ENCODE data around the gene OR6B3. TPM values are rescaled to one million over a fixed set of nuclear protein-coding genes. Genes with fewer than 3 reads are reported as not detected.

Gene OR6B3
- total RNA-seq: not detected

GRCh38 chr2:240053173-240054155 lies at the start of gene OR6B3:
OR6B3 (minus strand) TSS chr2:240053521.
- peaks cover 51% of the 10 kb centered on the region for H3K27me3 Mint-ChIP-seq
- H3K36me3 Mint-ChIP-seq: no peaks in the 10 kb centered on the region
- no peak within 1 kb of the TSS for H3K27ac Mint-ChIP-seq
- no peak for DNase-seq
- H3K4me1 Mint-ChIP-seq: no peaks in the 10 kb centered on the region
- H3K9me3 Mint-ChIP-seq: no peaks in the 10 kb centered on the region
- no peak within 1 kb of the TSS for H3K4me3 Mint-ChIP-seq

GRCh38 chr2:240098349-240098748 lies 45.0 kb upstream of the OR6B3 start:
- no peak overlapping the region for H3K27ac Mint-ChIP-seq
- H3K36me3 Mint-ChIP-seq: no peaks in the 10 kb centered on the region
- peaks cover 85% of the 10 kb centered on the region for H3K27me3 Mint-ChIP-seq
- peaks cover 4% of the 10 kb centered on the region for H3K9me3 Mint-ChIP-seq
- DNase-seq: no peak
- H3K4me3 Mint-ChIP-seq: no peak overlapping the region
- no peaks in the 10 kb centered on the region for H3K4me1 Mint-ChIP-seq

GRCh38 chr2:240095556-240096523 lies 42.5 kb upstream of the OR6B3 start:
- Mint-ChIP-seq H3K27ac (no peak overlapping the region), H3K9me3 (peaks cover 4% of the 10 kb centered on the region), H3K27me3 (peaks cover 84% of the 10 kb centered on the region), H3K4me3 (no peak overlapping the region), H3K4me1 (no peaks in the 10 kb centered on the region), H3K36me3 (no peaks in the 10 kb centered on the region)
- no peak for DNase-seq

DNA sequence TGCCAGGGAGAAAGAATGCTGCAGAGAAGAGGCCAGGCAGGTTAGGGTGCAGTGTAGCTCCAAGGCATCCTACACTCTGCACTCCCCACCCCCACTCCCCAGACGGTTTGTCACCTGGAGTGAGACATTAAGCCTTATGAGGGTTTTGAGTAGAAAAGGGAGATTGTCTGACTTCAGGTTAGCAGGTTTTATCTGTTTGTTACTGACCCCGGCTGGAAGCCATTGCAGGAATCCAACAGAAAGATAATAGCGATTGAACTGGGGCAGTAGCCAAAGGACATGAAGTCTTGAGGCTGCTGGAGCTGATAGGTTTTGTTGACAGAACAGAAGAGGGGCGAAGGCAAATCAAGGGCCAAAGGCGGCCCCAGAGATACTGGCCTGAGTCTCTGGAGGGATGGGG lies 36.0 kb upstream of the OR6B3 start:
- Mint-ChIP-seq H3K4me1 (no peaks in the 10 kb centered on the region), H3K27ac (no peak overlapping the region), H3K4me3 (no peak overlapping the region), H3K9me3 (peaks cover 12% of the 10 kb centered on the region), H3K36me3 (peaks cover 2% of the 10 kb centered on the region), H3K27me3 (peaks cover 62% of the 10 kb centered on the region)
- no peak for DNase-seq

DNA sequence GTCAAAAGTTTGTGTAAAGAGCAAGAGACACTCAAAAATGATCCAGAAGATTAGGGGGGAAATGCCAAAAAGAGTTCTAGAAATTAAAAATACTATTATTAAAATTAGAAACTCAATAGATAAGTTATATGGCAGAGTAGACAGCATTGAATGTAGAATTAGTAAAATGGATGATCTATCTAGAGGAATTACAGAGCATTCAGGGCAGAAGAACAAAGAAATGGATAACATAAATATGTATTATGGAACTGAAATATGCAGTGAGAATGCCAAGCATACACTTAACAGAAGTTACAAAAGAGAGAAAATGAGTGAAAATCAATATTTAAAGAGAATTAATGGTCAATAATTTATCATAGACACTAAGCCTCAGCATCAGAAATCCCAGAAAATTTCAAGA lies 33.2 kb upstream of the OR6B3 start:
- Mint-ChIP-seq H3K9me3 (peaks cover 12% of the 10 kb centered on the region), H3K36me3 (peaks cover 2% of the 10 kb centered on the region), H3K4me3 (no peak overlapping the region), H3K27ac (no peak overlapping the region), H3K4me1 (no peaks in the 10 kb centered on the region), H3K27me3 (peaks cover 52% of the 10 kb centered on the region)
- DNase-seq: no peak

GRCh38 chr2:240078631-240079030 lies 25.3 kb upstream of the OR6B3 start:
- Mint-ChIP-seq H3K9me3 (peaks cover 19% of the 10 kb centered on the region), H3K27ac (no peak overlapping the region), H3K4me1 (no peaks in the 10 kb centered on the region), H3K4me3 (no peak overlapping the region), H3K36me3 (peaks cover 2% of the 10 kb centered on the region), H3K27me3 (peaks cover 32% of the 10 kb centered on the region)
- DNase-seq: no peak

DNA sequence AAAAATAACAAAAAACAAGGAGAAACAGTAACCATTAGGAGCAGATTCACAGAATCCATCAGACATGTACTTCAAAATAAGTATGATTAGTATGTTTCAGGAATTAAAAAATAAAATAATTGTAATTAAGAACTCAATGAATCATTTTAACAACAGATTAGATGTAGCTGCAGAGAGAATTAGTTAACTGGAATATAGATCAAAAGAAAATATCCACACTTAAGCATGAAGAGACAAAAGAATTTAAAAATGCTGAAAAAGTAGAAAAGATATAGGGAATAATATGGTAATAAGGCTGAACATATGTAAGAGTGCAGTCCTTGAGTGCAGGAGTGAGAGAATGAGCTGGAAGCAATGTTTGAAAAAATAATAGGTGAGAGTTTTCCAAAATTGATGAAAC lies 24.1 kb upstream of the OR6B3 start:
- Mint-ChIP-seq H3K36me3 (peaks cover 2% of the 10 kb centered on the region), H3K27me3 (peaks cover 33% of the 10 kb centered on the region), H3K4me3 (no peak overlapping the region), H3K9me3 (peaks cover 19% of the 10 kb centered on the region), H3K27ac (no peak overlapping the region), H3K4me1 (no peaks in the 10 kb centered on the region)
- no peak for DNase-seq

GRCh38 chr2:240074545-240074944 lies 21.2 kb upstream of the OR6B3 start:
- Mint-ChIP-seq H3K9me3 (peaks cover 19% of the 10 kb centered on the region), H3K36me3 (peaks cover 2% of the 10 kb centered on the region), H3K4me3 (no peak overlapping the region), H3K27me3 (peaks cover 39% of the 10 kb centered on the region), H3K27ac (no peak overlapping the region), H3K4me1 (no peaks in the 10 kb centered on the region)
- DNase-seq: no peak

- Mint-ChIP-seq H3K27ac (no peak overlapping the region), H3K27me3 (peaks cover 35% of the 10 kb centered on the region), H3K4me1 (no peaks in the 10 kb centered on the region), H3K36me3 (no peaks in the 10 kb centered on the region), H3K9me3 (peaks cover 7% of the 10 kb centered on the region), H3K4me3 (no peak overlapping the region)
- DNase-seq: no peak
These were observed 17.6 kb upstream of the OR6B3 start for GRCh38 chr2:240070907-240071306.

DNA sequence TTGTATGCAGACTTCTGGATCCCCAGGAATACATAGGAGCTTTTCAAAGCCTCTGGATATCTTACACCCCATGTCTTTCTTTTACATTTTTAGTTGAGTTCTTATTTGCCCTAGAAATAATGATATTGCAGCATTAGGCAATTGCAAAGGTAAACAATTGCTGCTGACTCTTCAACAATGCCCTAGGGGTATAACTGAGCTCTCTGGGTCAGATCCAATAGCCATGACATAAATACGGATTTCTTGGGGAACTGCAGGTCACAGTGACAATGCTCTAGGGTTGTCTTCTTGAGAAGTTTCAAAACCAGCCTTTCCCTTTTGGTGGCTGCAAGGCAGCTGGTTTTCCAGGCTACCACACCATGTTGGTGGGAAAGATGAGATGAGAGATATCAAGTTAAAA lies 16.5 kb upstream of the OR6B3 start:
- Mint-ChIP-seq H3K4me3 (no peak overlapping the region), H3K27ac (no peak overlapping the region), H3K36me3 (no peaks in the 10 kb centered on the region), H3K27me3 (peaks cover 27% of the 10 kb centered on the region), H3K4me1 (no peaks in the 10 kb centered on the region), H3K9me3 (peaks cover 3% of the 10 kb centered on the region)
- no peak for DNase-seq

DNA sequence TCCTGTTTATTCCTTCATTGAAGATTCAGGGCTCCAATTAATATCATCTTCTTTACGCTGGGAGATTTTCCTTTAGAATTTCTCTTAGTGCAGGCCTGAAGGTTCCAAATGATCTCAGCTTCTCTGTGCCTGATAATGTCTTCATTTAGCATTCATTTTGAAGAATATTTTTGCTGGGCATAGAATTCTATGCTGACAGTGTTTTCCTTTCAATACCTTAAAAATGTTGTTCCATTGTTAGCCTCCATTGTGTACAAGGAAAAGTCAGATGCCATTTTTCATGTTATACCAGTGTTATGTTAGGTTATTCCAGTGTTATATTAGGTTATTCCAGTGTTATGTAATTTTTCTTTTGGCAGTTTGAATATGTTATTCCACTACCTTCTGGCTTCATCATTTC lies 14.9 kb upstream of the OR6B3 start:
- Mint-ChIP-seq H3K27me3 (peaks cover 25% of the 10 kb centered on the region), H3K36me3 (no peaks in the 10 kb centered on the region), H3K4me1 (no peaks in the 10 kb centered on the region), H3K9me3 (peaks cover 3% of the 10 kb centered on the region), H3K27ac (no peak overlapping the region), H3K4me3 (no peak overlapping the region)
- no peak for DNase-seq

DNA sequence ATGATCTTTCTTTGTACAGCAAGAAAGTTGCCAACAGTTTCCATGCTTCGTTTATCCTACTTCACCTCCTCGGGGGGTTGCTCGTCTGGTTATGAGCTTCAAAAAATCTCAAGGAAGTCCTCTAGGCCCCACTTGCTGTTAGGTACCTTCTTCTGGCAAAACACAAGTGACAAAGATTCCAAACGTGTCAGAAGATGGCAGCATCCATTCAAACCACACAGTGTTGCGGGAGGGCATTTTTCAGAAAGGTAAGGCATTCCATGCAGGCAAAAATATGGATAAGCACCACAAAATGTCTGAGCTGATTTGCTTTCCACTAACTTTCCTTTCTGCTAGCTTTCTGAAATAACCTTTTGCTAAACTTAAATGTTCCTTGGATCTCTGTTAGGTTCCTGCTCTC lies 13.2 kb upstream of the OR6B3 start:
- H3K27me3 Mint-ChIP-seq: peaks cover 13% of the 10 kb centered on the region

DNA sequence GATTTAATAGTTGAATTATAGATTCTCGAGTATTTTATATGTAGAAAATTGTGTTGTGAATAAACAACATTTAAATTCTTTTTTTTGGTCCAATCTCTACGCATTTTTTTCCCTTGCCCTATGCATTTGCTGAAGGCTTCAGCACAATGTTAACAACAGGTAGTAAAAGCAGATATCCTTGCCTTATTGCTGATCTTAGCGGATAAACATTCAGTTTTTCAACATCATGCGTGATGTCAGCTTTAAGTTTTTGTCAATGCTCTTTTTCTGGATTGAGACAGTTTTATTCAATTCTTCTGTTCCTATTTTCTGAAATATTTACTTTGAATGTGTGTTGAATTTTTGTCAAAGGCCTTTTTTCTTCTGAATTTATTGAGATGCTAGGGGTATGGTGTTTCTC lies 11.6 kb upstream of the OR6B3 start:
- peaks cover 17% of the 10 kb centered on the region for H3K27me3 Mint-ChIP-seq
- no peak for DNase-seq
- peaks cover 3% of the 10 kb centered on the region for H3K9me3 Mint-ChIP-seq
- H3K36me3 Mint-ChIP-seq: no peaks in the 10 kb centered on the region
- H3K27ac Mint-ChIP-seq: no peak overlapping the region
- no peak overlapping the region for H3K4me3 Mint-ChIP-seq
- no peaks in the 10 kb centered on the region for H3K4me1 Mint-ChIP-seq

More for the DNA sequence above, 13.2 kb upstream of the OR6B3 start:
- no peaks in the 10 kb centered on the region for H3K4me1 Mint-ChIP-seq
- DNase-seq: no peak
- H3K4me3 Mint-ChIP-seq: no peak overlapping the region
- H3K27ac Mint-ChIP-seq: no peak overlapping the region
- no peaks in the 10 kb centered on the region for H3K36me3 Mint-ChIP-seq
- H3K9me3 Mint-ChIP-seq: peaks cover 3% of the 10 kb centered on the region

- Mint-ChIP-seq H3K27ac (no peak overlapping the region), H3K4me3 (no peak overlapping the region), H3K36me3 (no peaks in the 10 kb centered on the region), H3K27me3 (peaks cover 19% of the 10 kb centered on the region), H3K4me1 (no peaks in the 10 kb centered on the region), H3K9me3 (no peaks in the 10 kb centered on the region)
- DNase-seq: peak; percentile 23
These were observed 7.8 kb upstream of the OR6B3 start for GRCh38 chr2:240060977-240061591.

GRCh38 chr2:240056678-240057077 lies 3.4 kb upstream of the OR6B3 start:
- no peak overlapping the region for H3K4me3 Mint-ChIP-seq

More at GRCh38 chr2:240056678-240057077, 3.4 kb upstream of the OR6B3 start:
- H3K27me3 Mint-ChIP-seq: peaks cover 46% of the 10 kb centered on the region
- H3K4me1 Mint-ChIP-seq: no peaks in the 10 kb centered on the region
- no peak overlapping the region for H3K27ac Mint-ChIP-seq
- H3K9me3 Mint-ChIP-seq: no peaks in the 10 kb centered on the region
- DNase-seq: no peak
- H3K36me3 Mint-ChIP-seq: no peaks in the 10 kb centered on the region
